Coronary artery (tissue), 2 donors: ENCODE results near the gene HSPA12B.

ENCODE experiments used
- DNase-seq: peaks from one replicate; pipeline ENCODE4 v3.0.0-alpha.2; 2017; ENCODE audit warnings: low spot score
- H3K27ac ChIP-seq, 2 donors: fragments of 200-600 bp; sonication (generic); one replicate each; pipeline ENCODE4 v1.5.1; 2016 to 2019
- H3K4me3 ChIP-seq: fragments of 200-600 bp; sonication (generic); 2 replicates; pipeline ENCODE4 v1.5.1; 2016; ENCODE audit warnings: mild to moderate bottlenecking, moderate library complexity
- CTCF ChIP-seq: fragments of 200-600 bp; sonication (generic); IDR thresholded peaks from one replicate; pipeline ENCODE4 v1.5.1; 2019; ENCODE audit warnings: antibody characterized with exemption

HSPA12B gene

GRCh38 chr20:3797226-3797545 is 64.7 kb downstream of the HSPA12B start:
- peak overlapping the region; percentile 73 for H3K4me3 ChIP-seq
- no peak for DNase-seq
- peak overlapping the region; percentile 93 for H3K27ac ChIP-seq
- TF ChIP-seq CTCF: no peak

- Histone ChIP-seq H3K27ac (no peak overlapping the region), H3K4me3 (peak overlapping the region; percentile 8)
- no peak for TF ChIP-seq CTCF
- no peak for DNase-seq
These were observed 65.3 kb downstream of the HSPA12B start for GRCh38 chr20:3797592-3798372.

GRCh38 chr20:3798373-3798768 is 65.9 kb downstream of the HSPA12B start:
- Histone ChIP-seq H3K27ac (no peak overlapping the region), H3K4me3 (no peak overlapping the region)
- DNase-seq: no peak
- TF ChIP-seq CTCF: no peak

- no peak for TF ChIP-seq CTCF
- H3K4me3 ChIP-seq: no peak overlapping the region
- DNase-seq: no peak
- H3K27ac ChIP-seq: no peak overlapping the region
These were observed 66.4 kb downstream of the HSPA12B start for GRCh38 chr20:3798908-3799248.

- TF ChIP-seq CTCF: no peak
- DNase-seq: no peak
- no peak overlapping the region for H3K4me3 ChIP-seq
- H3K27ac ChIP-seq: peak overlapping the region in 1 of 2 donors; percentile 11
These were observed 67.9 kb downstream of the HSPA12B start for GRCh38 chr20:3800256-3800877.

GRCh38 chr20:3800878-3801260 is 68.4 kb downstream of the HSPA12B start:
- DNase-seq: no peak
- H3K4me3 ChIP-seq: no peak overlapping the region
- no peak overlapping the region for H3K27ac ChIP-seq
- TF ChIP-seq CTCF: no peak

- Histone ChIP-seq H3K27ac (peak overlapping the region in 1 of 2 donors; percentile 2), H3K4me3 (no peak overlapping the region)
- no peak for DNase-seq
- TF ChIP-seq CTCF: no peak
These were observed 68.8 kb downstream of the HSPA12B start for GRCh38 chr20:3801299-3801698.
